Adrenal gland (tissue), 12 donors: ENCODE data around the gene C6orf15. TPM values are rescaled to one million over a fixed set of nuclear protein-coding genes. Genes with fewer than 3 reads are reported as not detected.

Experiments
- DNase-seq, 7 donors: peaks; one replicate each; pipeline ENCODE4 v3.0.0-alpha.2; 2019 to 2020
- H3K27ac ChIP-seq, 5 donors: fragments of 200-600 bp; sonication (generic) in 4 of 5; 1 replicate in 3 of 5; 2 replicates in 2 of 5; pipeline versions ENCODE4 v1.5.1 to v1.8.0; 2016 to 2020; ENCODE audit warnings: mild to moderate bottlenecking in 1 of 5
- H3K27me3 ChIP-seq: fragments of 200-600 bp; 2 replicates; pipeline ENCODE4 v1.8.0; 2021
- H3K36me3 ChIP-seq, 2 donors: fragments of 200-600 bp; replicated peaks in 1 of 2; 1 replicate in 1 of 2; 2 replicates in 1 of 2; pipeline versions ENCODE4 v1.5.1 to v1.8.0; 2018 to 2022
- H3K4me1 ChIP-seq, 2 donors: fragments of 200-600 bp; replicated peaks in 1 of 2; 1 replicate in 1 of 2; 2 replicates in 1 of 2; pipeline versions ENCODE4 v1.5.1 to v1.8.0; 2018 to 2021
- H3K4me3 ChIP-seq, 4 donors: fragments of 200-600 bp; sonication (generic) in 3 of 4; one replicate each; pipeline ENCODE4 v1.5.1; 2016 to 2018
- H3K9me3 ChIP-seq, 3 donors: fragments of 200-600 bp; sonication (generic) in 1 of 3; replicated peaks in 1 of 3; 1 replicate in 2 of 3; 2 replicates in 1 of 3; pipeline versions ENCODE4 v1.5.1 to v1.8.0; 2016 to 2021
- POLR2A ChIP-seq, 2 donors: fragments of 450-650 bp; IDR thresholded peaks; one replicate each; pipeline ENCODE4 v1.6.1; 2017; ENCODE audit warnings: antibody characterized with exemption in 2 of 2, mild to moderate bottlenecking in 2 of 2, moderate library complexity in 1 of 2
- WGBS, 4 donors: extraction: QIAGEN DNeasy Blood & Tissue Kit in 2 of 4; methylation state at CpG; one replicate each; pipeline versions ENCODE4 v1.1.5 to v1.1.7; 2013 to 2017; 5-methylcytosine and 5-hydroxymethylcytosine counted together
- intact Hi-C, 2 donors: fragments of 100-400 bp; cut with DNase I; formaldehyde crosslinking; loops; one replicate each; pipeline versions ENCODE4 v1.14.1 to v1.15.0; 2022 to 2023
- polyA plus RNA-seq, 3 donors: library from polyadenylated mRNA; stranded (reverse); fragments of 200-250 nt in 2 of 3; fragments of 350-450 nt in 1 of 3; fragmentation: Illumina TruSeq in 1 of 3; extraction: RNeasy Lipid Tissue Mini Kit (QIAGEN cat#74804) in 1 of 3; gene quantifications; one replicate each; pipeline ENCODE4 v1.2.3, GENCODE V29; 2013 to 2014
- total RNA-seq, 9 donors: library from RNA; depleted of rRNA in 4 of 9; stranded (reverse); fragments of >200 nt in 4 of 9; fragments of 120-200 nt in 1 of 9; fragmentation: NEBNext Ultra II Directional in 1 of 9; extraction: Animal tissue kit (Norgen Biotek cat#: 25700) in 1 of 9; gene quantifications; one replicate each; pipeline versions ENCODE4 v1.1.0 to v1.2.4, GENCODE V29; 2013 to 2023
- TF ChIP-seq, protein P1 (sequence below), 6 experiments: fragments of 450-650 bp in 4 of 6; fragments of 200-600 bp in 2 of 6; sonication (generic) in 1 of 6; IDR thresholded peaks; 1 replicate in 5 of 6; 2 replicates in 1 of 6; pipeline versions ENCODE4 v1.5.1 to v1.8.0; 2016 to 2021; ENCODE audit warnings: antibody characterized with exemption in 6 of 6, mild to moderate bottlenecking in 2 of 6, moderate library complexity in 1 of 6
- donor health status: healthy with polysubstance abuse.
- donor health status: Bipolar disorder and iron deficiency.
- donor health status: DM: yes; HTN: yes; CAD: no.
- donor health status: DM: no; HTN: no; CAD: no.
- donor health status: DM: no; HTN: no; CAD: no.
- donor health status: DM: yes; HTN: yes; CAD: no.

Gene C6orf15
- total and polyA plus RNA-seq, 12 donors, result not detected

GRCh38 chr6:31092238-31092637 lies 20.1 kb downstream of the C6orf15 start:
- intact Hi-C loops, result no loop called here
- DNase-seq, result no peak
- WGBS, 4 donors, result 73 to 82% (median 77%) methylated on average over 2 of the region's 2 CpGs
- Histone ChIP-seq H3K4me3 (no peak overlapping the region), H3K9me3 (no peaks in the 10 kb centered on the region), H3K4me1 (peaks cover 0 to 4% of the 10 kb centered on the region in 2 donors), H3K27me3 (no peaks in the 10 kb centered on the region), H3K36me3 (no peaks in the 10 kb centered on the region), H3K27ac (no peak overlapping the region)
- TF ChIP-seq POLR2A (IDR thresholded peaks at IDR 0.05), result no peak
- TF ChIP-seq, protein P1, sequence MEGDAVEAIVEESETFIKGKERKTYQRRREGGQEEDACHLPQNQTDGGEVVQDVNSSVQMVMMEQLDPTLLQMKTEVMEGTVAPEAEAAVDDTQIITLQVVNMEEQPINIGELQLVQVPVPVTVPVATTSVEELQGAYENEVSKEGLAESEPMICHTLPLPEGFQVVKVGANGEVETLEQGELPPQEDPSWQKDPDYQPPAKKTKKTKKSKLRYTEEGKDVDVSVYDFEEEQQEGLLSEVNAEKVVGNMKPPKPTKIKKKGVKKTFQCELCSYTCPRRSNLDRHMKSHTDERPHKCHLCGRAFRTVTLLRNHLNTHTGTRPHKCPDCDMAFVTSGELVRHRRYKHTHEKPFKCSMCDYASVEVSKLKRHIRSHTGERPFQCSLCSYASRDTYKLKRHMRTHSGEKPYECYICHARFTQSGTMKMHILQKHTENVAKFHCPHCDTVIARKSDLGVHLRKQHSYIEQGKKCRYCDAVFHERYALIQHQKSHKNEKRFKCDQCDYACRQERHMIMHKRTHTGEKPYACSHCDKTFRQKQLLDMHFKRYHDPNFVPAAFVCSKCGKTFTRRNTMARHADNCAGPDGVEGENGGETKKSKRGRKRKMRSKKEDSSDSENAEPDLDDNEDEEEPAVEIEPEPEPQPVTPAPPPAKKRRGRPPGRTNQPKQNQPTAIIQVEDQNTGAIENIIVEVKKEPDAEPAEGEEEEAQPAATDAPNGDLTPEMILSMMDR (IDR thresholded peaks at IDR 0.05), result no peak

DNA sequence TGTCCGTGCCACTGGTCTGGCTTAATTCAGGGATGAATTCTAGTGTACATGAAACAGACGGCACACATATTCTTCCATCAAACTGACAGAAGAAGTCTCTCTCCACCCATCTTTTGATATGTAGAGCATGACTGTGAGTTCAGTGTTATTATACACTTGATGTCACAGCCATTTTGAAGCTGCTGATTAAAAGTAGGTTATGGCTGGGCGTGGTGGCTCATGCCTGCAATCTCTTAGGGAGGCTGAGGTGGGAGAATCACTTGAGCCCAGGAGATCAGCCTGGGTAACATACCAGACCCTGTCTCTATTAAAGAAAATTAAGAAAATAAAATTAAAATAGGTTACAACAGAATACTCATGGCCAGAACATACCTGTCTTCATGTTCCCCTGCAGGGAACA lies 20.7 kb downstream of the C6orf15 start:
- peaks cover 0 to 4% of the 10 kb centered on the region in 2 donors for H3K4me1 ChIP-seq
- no peaks in the 10 kb centered on the region for H3K36me3 ChIP-seq
- H3K4me3 ChIP-seq, result no peak overlapping the region
- intact Hi-C loops, result no loop called here
- TF ChIP-seq POLR2A (IDR thresholded peaks at IDR 0.05), result no peak
- H3K27me3 ChIP-seq, result no peaks in the 10 kb centered on the region
- 37 to 68% (median 46%) methylated on average over 3 of the region's 3 CpGs for WGBS, 4 donors
- DNase-seq, result no peak
- H3K9me3 ChIP-seq, result no peaks in the 10 kb centered on the region
- H3K27ac ChIP-seq, result no peak overlapping the region

DNA sequence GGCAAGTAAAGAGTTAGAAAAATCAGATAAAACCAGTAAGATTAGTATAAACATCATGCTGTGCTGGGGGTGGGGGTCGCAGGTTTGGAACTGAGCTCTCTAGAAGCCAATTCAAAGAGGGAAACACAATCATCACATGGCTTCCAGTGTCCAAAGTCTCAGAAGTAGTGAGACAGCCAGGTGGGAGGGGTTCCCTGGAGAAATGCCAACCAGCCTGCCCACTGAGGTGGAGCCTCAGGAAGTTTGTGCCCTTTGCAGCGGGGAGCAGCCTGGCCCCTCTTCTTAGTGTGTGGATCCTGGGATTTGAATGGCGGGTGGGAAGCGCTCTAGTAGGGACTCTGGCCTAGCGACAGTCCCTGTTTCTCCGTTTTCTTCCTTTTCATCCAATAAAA lies 21.4 kb downstream of the C6orf15 start:
- WGBS, 4 donors, result 85 to 97% (median 92%) methylated on average over 6 of the region's 6 CpGs
- H3K27me3 ChIP-seq, result no peaks in the 10 kb centered on the region
- peaks cover 0 to 4% of the 10 kb centered on the region in 2 donors for H3K4me1 ChIP-seq
- H3K4me3 ChIP-seq, result no peak overlapping the region
- DNase-seq, result no peak
- no peaks in the 10 kb centered on the region for H3K36me3 ChIP-seq
- H3K27ac ChIP-seq, result no peak overlapping the region
- intact Hi-C loops, result no loop called here
- TF ChIP-seq, protein P1 (IDR thresholded peaks at IDR 0.05), result no peak
- TF ChIP-seq POLR2A (IDR thresholded peaks at IDR 0.05), result no peak
- no peaks in the 10 kb centered on the region for H3K9me3 ChIP-seq

DNA sequence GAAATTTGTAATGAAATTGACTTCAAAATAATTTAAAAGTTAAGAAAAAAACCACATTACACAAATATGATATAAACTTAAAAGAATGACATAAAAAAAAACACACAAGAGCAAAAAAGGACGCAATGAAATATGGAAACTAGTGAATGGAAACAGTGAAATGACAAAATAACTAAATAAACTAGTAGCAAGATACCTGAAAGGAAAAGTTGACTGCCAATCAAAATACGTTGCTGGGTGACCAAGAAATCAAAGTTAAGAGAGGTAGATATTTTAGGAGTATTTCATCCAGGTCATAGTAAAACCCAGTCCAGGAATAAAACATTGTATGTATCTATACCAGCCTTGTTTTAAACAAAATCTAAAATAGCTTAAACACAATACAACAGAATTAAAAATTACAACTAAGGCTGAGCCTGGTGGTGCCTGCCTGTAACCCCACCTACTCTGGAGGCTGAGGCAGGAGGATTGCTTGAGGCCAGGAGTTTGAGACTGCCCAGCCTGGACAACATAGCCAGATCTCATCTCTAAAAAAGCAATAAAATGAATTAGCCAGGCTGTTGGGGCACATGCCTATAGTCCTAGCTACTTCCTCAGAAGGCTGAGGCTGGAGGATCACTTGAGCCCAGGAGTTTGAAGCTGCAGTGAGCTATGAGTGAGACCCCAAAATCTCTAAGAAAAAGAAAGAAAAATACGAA lies 22.0 kb downstream of the C6orf15 start:
- WGBS, 4 donors, result 83 to 86% (median 84%) methylated on average over 3 of the region's 3 CpGs
- no peak overlapping the region for H3K4me3 ChIP-seq
- DNase-seq, result no peak
- H3K27ac ChIP-seq, result no peak overlapping the region
- H3K27me3 ChIP-seq, result no peaks in the 10 kb centered on the region
- intact Hi-C loops, result no loop called here
- H3K9me3 ChIP-seq, result no peaks in the 10 kb centered on the region
- H3K36me3 ChIP-seq, result no peaks in the 10 kb centered on the region
- TF ChIP-seq, protein P1 (IDR thresholded peaks at IDR 0.05), result no peak
- TF ChIP-seq POLR2A (IDR thresholded peaks at IDR 0.05), result no peak
- H3K4me1 ChIP-seq, result peaks cover 0 to 4% of the 10 kb centered on the region in 2 donors
